ENCODE measurements around the gene MLST8. TPM values are rescaled to one million over a fixed set of nuclear protein-coding genes. Genes with fewer than 3 reads are reported as not detected.
A peak's percentile ranks its signal among the peaks of the same experiment; 100 is the strongest.

Gene MLST8
- total and polyA plus RNA-seq, 2 of the 8 experiments (the other 6 are each of a cell fraction or from before 2014, with no cell fraction given): 67.6 to 321 TPM

DNA sequence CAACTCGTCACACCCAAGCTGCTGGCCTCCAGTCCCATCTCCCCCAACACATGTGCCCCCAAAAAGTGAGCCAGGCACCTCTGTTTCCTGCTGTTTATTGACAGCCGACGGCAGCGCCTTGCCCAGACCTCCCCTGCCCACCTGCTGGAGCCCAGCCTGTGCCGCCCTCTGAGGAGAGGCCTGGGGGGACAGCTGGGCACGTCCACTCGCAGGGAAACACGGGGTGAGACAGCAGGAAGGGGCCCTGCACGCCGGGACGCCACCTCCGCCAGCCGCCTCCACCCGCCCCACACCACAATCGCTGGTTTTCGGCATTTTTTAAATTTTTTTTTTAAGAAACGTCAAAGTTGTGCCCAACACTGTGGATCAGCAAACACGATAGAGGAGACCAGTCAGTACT is 28.2 kb upstream of the MLST8 start:
- Histone ChIP-seq H3K18ac (ENCODE audit: extremely low read depth, low read length) (no peak overlapping the region), H3K56ac (replicated peaks; ENCODE audit: insufficient read length, low read depth, low read length) (no peak overlapping the region), H4K5ac (ENCODE audit: insufficient read length, low read depth, low read length) (no peak overlapping the region), H3K9ac (replicated peaks in 1 of 4; ENCODE audit: extremely low read depth in 1 of 4, low read depth in 3 of 4, low read length in 3 of 4) (no peak overlapping the region), H3K36me3 (ENCODE audit: control insufficient read depth in 2 of 4, insufficient read depth in 4 of 4, low read length in 3 of 4) (peaks cover 15 to 48% (median 28%) of the 10 kb centered on the region in 4 experiments; a peak in 7 of 8 replicates), H4K20me1 (replicated peaks in 1 of 2; ENCODE audit: control insufficient read depth in 1 of 2, insufficient read depth in 2 of 2, low read length in 2 of 2) (peaks cover 2 to 19% of the 10 kb centered on the region in 2 experiments), H3K23ac (ENCODE audit: insufficient read length) (no peak overlapping the region), H2AK5ac (ENCODE audit: low read depth, low read length) (no peak overlapping the region), H2AFZ (ENCODE audit: low read length) (no peak overlapping the region), H3K4me1 (replicated peaks in 1 of 4; ENCODE audit: control insufficient read depth in 3 of 4, insufficient read depth in 4 of 4, low read length in 3 of 4) (peaks cover 0 to 7% (median 2%) of the 10 kb centered on the region in 4 experiments; a peak in 4 of 7 replicates), H3K79me2 (ENCODE audit: control insufficient read depth in 1 of 2, insufficient read depth in 2 of 2, low read length in 2 of 2) (no peaks in the 10 kb centered on the region), H3K23me2 (ENCODE audit: low read depth, low read length) (peaks cover under 1% of the 10 kb centered on the region; the same call in 1 of the 2 replicates), H2BK5ac (ENCODE audit: low read depth, low read length) (no peak overlapping the region), H3K14ac (ENCODE audit: insufficient read length) (no peak overlapping the region), H3K79me1 (ENCODE audit: low read depth, low read length) (no peaks in the 10 kb centered on the region), H3K27ac (ENCODE audit: low read depth, low read length) (no peak overlapping the region), H2BK15ac (ENCODE audit: low read length) (no peak overlapping the region), H3K4ac (replicated peaks; ENCODE audit: insufficient read length, low read depth, low read length) (no peak overlapping the region), H4K8ac (ENCODE audit: extremely low read depth, insufficient read depth, low read length) (peak overlapping the region; percentile 5; the same call in 1 of the 2 replicates), H4K91ac (replicated peaks; ENCODE audit: insufficient read length, low read length) (no peak overlapping the region), H3K4me3 (ENCODE audit: extremely low read depth in 1 of 4, insufficient read depth in 2 of 4, low read depth in 3 of 4, low read length in 4 of 4) (no peak overlapping the region), H2BK120ac (replicated peaks; ENCODE audit: low read depth, low read length) (no peak overlapping the region), H3K27me3 (replicated peaks in 1 of 4; ENCODE audit: control insufficient read depth in 3 of 4, extremely low read depth in 1 of 4, insufficient read depth in 3 of 4, low read length in 3 of 4) (no peaks in the 10 kb centered on the region; a peak in 1 of 7 replicates), H3K4me2 (ENCODE audit: insufficient read depth in 1 of 2, low read depth in 2 of 2, low read length in 2 of 2) (no peak overlapping the region), H2BK12ac (ENCODE audit: low read depth, low read length) (no peak overlapping the region), H2BK20ac (ENCODE audit: low read length) (no peak overlapping the region), H3K9me3 (ENCODE audit: insufficient read depth in 2 of 2, low read depth in 1 of 2, low read length in 1 of 2) (no peaks in the 10 kb centered on the region)
- ChIA-PET CTCF (ENCODE audit: partially characterized antibody) (interaction anchor here (1.1 to 1.2 kb wide), 2 partner anchors 10 to 15 kb away, joined by 3 to 5 read pairs; no protein-coding TSS in a partner anchor), POLR2A (ENCODE audit: partially characterized antibody) (interaction anchor here (1.5 to 13.5 kb wide), 6 partner anchors 10 to 85 kb away, joined by 3 to 312 read pairs (median 5); partner anchors contain the start of genes CASKIN1, RAB26 and TRAF7)
- no peak for FAIRE-seq
- TF ChIP-seq TEAD4 (IDR thresholded peaks at IDR 0.05; ENCODE audit: low read depth, low read length): no peak
- no peak for TF ChIP-seq TBP (IDR thresholded peaks at IDR 0.05; ENCODE audit: low read depth, low read length)
- no peak for TF ChIP-seq TCF12 (IDR thresholded peaks at IDR 0.05; ENCODE audit: low read depth, low read length)
- TF ChIP-seq, protein P1, sequence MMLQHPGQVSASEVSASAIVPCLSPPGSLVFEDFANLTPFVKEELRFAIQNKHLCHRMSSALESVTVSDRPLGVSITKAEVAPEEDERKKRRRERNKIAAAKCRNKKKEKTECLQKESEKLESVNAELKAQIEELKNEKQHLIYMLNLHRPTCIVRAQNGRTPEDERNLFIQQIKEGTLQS (IDR thresholded peaks at IDR 0.05; ENCODE audit: insufficient read depth, low read depth, low read length): no peak
- no peak for TF ChIP-seq ZNF274 (IDR thresholded peaks at IDR 0.05; ENCODE audit: borderline replicate concordance, extremely low read depth, low read length)
- no peak for TF ChIP-seq CHD2 (IDR thresholded peaks at IDR 0.05; ENCODE audit: low read length)
- DNase-seq (ENCODE audit: low read depth in 1 of 2, low spot score in 2 of 2): no peak
- WGBS, 2 experiments (ENCODE audit: extremely low coverage in 1 of 2, insufficient coverage in 1 of 2, insufficient read length in 1 of 2, insufficient replicate concordance in 2 of 2, low coverage in 1 of 2, low lambda C conversion rate in 2 of 2, missing lambda C conversion rate in 1 of 2): 89% methylated on average over 17 of the region's 18 CpGs; no CpG with 5 or more reads in 1 of the 2 experiments

All from H1 (cell line).